ENCODE results near the gene THAP7. TPM values are rescaled to one million over a fixed set of nuclear protein-coding genes. Genes with fewer than 3 reads are reported as not detected.

THAP7 gene
- total and polyA plus RNA-seq, 9 of the 15 experiments (the other 6 are each of a cell fraction or from before 2014, with no cell fraction given) = 7.9 to 263 (median 84.1) TPM

GRCh38 chr22:20999350-21000206, 2.3 kb downstream of the THAP7 start (continued):
- TF ChIP-seq ZBED1 (IDR thresholded peaks at IDR 0.05) = no peak
- TF ChIP-seq TRIM24 (IDR thresholded peaks at IDR 0.05) = no peak
- TF ChIP-seq HNRNPL (IDR thresholded peaks at IDR 0.05; ENCODE audit: low read depth, low read length) = no peak
- TF ChIP-seq MYC (IDR thresholded peaks at IDR 0.05; ENCODE audit: low read depth, low read length) = 0 out of 2 replicates have a peak, but pooled peaks have one; percentile 7
- TF ChIP-seq MYC (CRISPR knock-in tag; IDR thresholded peaks at IDR 0.05; ENCODE audit: borderline replicate concordance, low read depth) = no peak; the same call in 1 of the 2 replicates
- TF ChIP-seq TAF1 (IDR thresholded peaks at IDR 0.05; ENCODE audit: control insufficient read depth, extremely low read depth, insufficient read depth, low read length, severe bottlenecking) = no peak
- TF ChIP-seq THAP7 (CRISPR knock-in tag; IDR thresholded peaks at IDR 0.05) = no peak
- no peak for TF ChIP-seq NR0B1 (IDR thresholded peaks at IDR 0.05; ENCODE audit: partially characterized antibody)
- no peak for TF ChIP-seq TEAD1 (CRISPR knock-in tag; IDR thresholded peaks at IDR 0.05)
- TF ChIP-seq TFE3 (CRISPR knock-in tag; IDR thresholded peaks at IDR 0.05) = no peak
- TF ChIP-seq E2F1 (CRISPR knock-in tag; IDR thresholded peaks at IDR 0.05) = no peak
- 0 out of 2 replicates have a peak, but pooled peaks have one; percentile 39 for TF ChIP-seq PHTF2 (CRISPR knock-in tag; IDR thresholded peaks at IDR 0.05)
- no peak for TF ChIP-seq BRD9 (IDR thresholded peaks at IDR 0.05; ENCODE audit: low read depth, partially characterized antibody)
- no peak for TF ChIP-seq SRSF3 (IDR thresholded peaks at IDR 0.05; ENCODE audit: insufficient read depth, low read length)
- no peak for TF ChIP-seq BCL6 (CRISPR knock-in tag; IDR thresholded peaks at IDR 0.05)
- no peak for TF ChIP-seq HLTF (IDR thresholded peaks at IDR 0.05)
- TF ChIP-seq CBX5 (IDR thresholded peaks at IDR 0.05; ENCODE audit: borderline replicate concordance, low read depth) = no peak
- TF ChIP-seq XRCC3 (IDR thresholded peaks at IDR 0.05) = no peak
- TF ChIP-seq FOXK1 (CRISPR knock-in tag; IDR thresholded peaks at IDR 0.05; ENCODE audit: borderline replicate concordance) = no peak
- TF ChIP-seq ARID3A (IDR thresholded peaks at IDR 0.05; ENCODE audit: borderline replicate concordance, low read depth, low read length) = no peak
- TF ChIP-seq HSF4 (CRISPR knock-in tag; IDR thresholded peaks at IDR 0.05; ENCODE audit: borderline replicate concordance) = no peak
